ENCODE results near the gene BLOC1S1. TPM values are rescaled to one million over a fixed set of nuclear protein-coding genes. Genes with fewer than 3 reads are reported as not detected.
A peak's percentile ranks its signal among the peaks of the same experiment; 100 is the strongest.

Gene BLOC1S1
- 100 to 1,000 TPM; 158 to 494 (median 381) TPM for total RNA-seq

GRCh38 chr12:55715833-55716581 lies at the start of gene BLOC1S1:
Gene BLOC1S1 (plus strand): TSS chr12:55716046. CDS start chr12:55716052, 6 bp downstream.
- H3K27ac ChIP-seq: peak within 1 kb of the TSS; percentile 97 to 99 (median 99)
- H3K4me3 ChIP-seq: peak within 1 kb of the TSS; percentile 69 to 93 (median 80)
- in situ Hi-C loops (cut with MboI; ENCODE audit: low pct_ligation_motif_present in 1 of 4, low pct_unique_long_range_greater_than_20kb in 1 of 4, low sequenced_read_pairs in 3 of 4): no loop called here
- intact Hi-C loops (cut with DNase I; ENCODE audit: low total_unique reads): no loop called here
- WGBS, 2 donors (ENCODE audit: low coverage in 1 of 2): 1% methylated on average over 35 of the region's 42 CpGs; no CpG with 5 or more reads in 1 of the 2 donors
- no peaks in the 10 kb centered on the region for H3K36me3 ChIP-seq
- no peaks in the 10 kb centered on the region for H3K27me3 ChIP-seq
- peak; percentile 96 for DNase-seq
- TF ChIP-seq POLR2AphosphoS5 (IDR thresholded peaks at IDR 0.05) (peak; percentile 84 to 91 (median 89)), EP300 (IDR thresholded peaks at IDR 0.05; ENCODE audit: low read depth) (peak; percentile 67), CTCF (IDR thresholded peaks at IDR 0.05) (peak in 1 of 5 experiments; percentile 30), POLR2A (IDR thresholded peaks at IDR 0.05) (peak; percentile 70)
- no peaks in the 10 kb centered on the region for H3K9me3 ChIP-seq
- H3K4me1 ChIP-seq: peaks cover 38 to 56% (median 46%) of the 10 kb centered on the region in 4 donors

- in situ Hi-C loops (cut with MboI; ENCODE audit: low pct_ligation_motif_present in 1 of 4, low pct_unique_long_range_greater_than_20kb in 1 of 4, low sequenced_read_pairs in 3 of 4): no loop called here
- DNase-seq: no peak
Observed at GRCh38 chr12:55666508-55666907, 49.3 kb upstream of the BLOC1S1 start.

GRCh38 chr12:55670276-55670675 lies 45.6 kb upstream of the BLOC1S1 start:
- Histone ChIP-seq H3K9me3 (no peaks in the 10 kb centered on the region), H3K4me3 (no peak overlapping the region), H3K27me3 (no peaks in the 10 kb centered on the region), H3K4me1 (peaks cover 0 to 38% (median 13%) of the 10 kb centered on the region in 4 donors), H3K27ac (peak overlapping the region in 2 of 4 donors; percentile 49 to 67), H3K36me3 (no peaks in the 10 kb centered on the region)
- DNase-seq: peak; percentile 32
- no peak for TF ChIP-seq POLR2AphosphoS5 (IDR thresholded peaks at IDR 0.05)
- no peak for TF ChIP-seq POLR2A (IDR thresholded peaks at IDR 0.05)
- no peak for TF ChIP-seq EP300 (IDR thresholded peaks at IDR 0.05; ENCODE audit: low read depth)
- no peak for TF ChIP-seq CTCF (IDR thresholded peaks at IDR 0.05)
- intact Hi-C loops (cut with DNase I; ENCODE audit: low total_unique reads): no loop called here
- in situ Hi-C loops (cut with MboI; ENCODE audit: low pct_ligation_motif_present in 1 of 4, low pct_unique_long_range_greater_than_20kb in 1 of 4, low sequenced_read_pairs in 3 of 4): no loop called here

More at GRCh38 chr12:55666508-55666907, 49.3 kb upstream of the BLOC1S1 start:
- H3K36me3 ChIP-seq: no peaks in the 10 kb centered on the region
- TF ChIP-seq POLR2A (IDR thresholded peaks at IDR 0.05): no peak
- TF ChIP-seq EP300 (IDR thresholded peaks at IDR 0.05; ENCODE audit: low read depth): no peak
- TF ChIP-seq POLR2AphosphoS5 (IDR thresholded peaks at IDR 0.05): no peak
- TF ChIP-seq CTCF (IDR thresholded peaks at IDR 0.05): no peak
- H3K9me3 ChIP-seq: no peaks in the 10 kb centered on the region
- H3K27me3 ChIP-seq: no peaks in the 10 kb centered on the region
- intact Hi-C loops (cut with DNase I; ENCODE audit: low total_unique reads): no loop called here
- H3K4me3 ChIP-seq: no peak overlapping the region
- no peak overlapping the region for H3K27ac ChIP-seq
- WGBS, 2 donors (ENCODE audit: low coverage in 1 of 2): 75% methylated on average over 7 of the region's 7 CpGs; no CpG with 5 or more reads in 1 of the 2 donors
- peaks cover 0 to 14% (median 7%) of the 10 kb centered on the region in 4 donors for H3K4me1 ChIP-seq

- Histone ChIP-seq H3K4me1 (peaks cover 0 to 46% (median 13%) of the 10 kb centered on the region in 4 donors), H3K9me3 (no peaks in the 10 kb centered on the region), H3K27me3 (no peaks in the 10 kb centered on the region), H3K36me3 (no peaks in the 10 kb centered on the region), H3K4me3 (no peak overlapping the region), H3K27ac (peak overlapping the region; percentile 54 to 73 (median 68))
- in situ Hi-C loops (cut with MboI; ENCODE audit: low pct_ligation_motif_present in 1 of 4, low pct_unique_long_range_greater_than_20kb in 1 of 4, low sequenced_read_pairs in 3 of 4): no loop called here
- intact Hi-C loops (cut with DNase I; ENCODE audit: low total_unique reads): no loop called here
- TF ChIP-seq CTCF (IDR thresholded peaks at IDR 0.05): no peak
- peak in 1 of 3 donors; percentile 29 for TF ChIP-seq POLR2AphosphoS5 (IDR thresholded peaks at IDR 0.05)
- no peak for TF ChIP-seq POLR2A (IDR thresholded peaks at IDR 0.05)
- 31 to 59% methylated on average over 3 to 4 of the region's 4 CpGs for WGBS, 2 donors (ENCODE audit: low coverage in 1 of 2)
- DNase-seq: peak; percentile 57
Observed at GRCh38 chr12:55671746-55672145, 44.1 kb upstream of the BLOC1S1 start.

Measured in transverse colon (tissue), 4 donors.